K562 (cell line): Measurements from ENCODE around the gene CALML6. TPM values are rescaled to one million over a fixed set of nuclear protein-coding genes. Genes with fewer than 3 reads are reported as not detected.
A peak's percentile ranks its signal among the peaks of the same experiment; 100 is the strongest.

Experiments used
- HDGF ChIP-seq: fragments of 450-650 bp; IDR thresholded peaks from 2 replicates; pipeline ENCODE4 v1.6.1; 2016
- IRF2 ChIP-seq: sonication (generic); formaldehyde crosslinking; IDR thresholded peaks from 2 replicates; pipeline ENCODE4 v1.8.1; 2022; ENCODE audit warnings: mild to moderate bottlenecking, missing genetic modification reagents
- NBN ChIP-seq: fragments of 450-650 bp; IDR thresholded peaks from 2 replicates; pipeline ENCODE4 v1.6.1; 2016; ENCODE audit warnings: low read depth, mild to moderate bottlenecking
- NR2C1 ChIP-seq, 2 experiments: fragments of 450-650 bp; IDR thresholded peaks; 2 replicates each; pipeline ENCODE4 v1.6.1; 2017; ENCODE audit warnings: mild to moderate bottlenecking in 2 of 2, antibody characterized with exemption in 1 of 2, inconsistent platforms in 1 of 2, missing compliant biosample characterization in 1 of 2, missing genetic modification characterization in 1 of 2
- OTX1 ChIP-seq: fragments of 450-650 bp; formaldehyde crosslinking; IDR thresholded peaks from 2 replicates; pipeline ENCODE4 v1.4.0; 2022; ENCODE audit warnings: mild to moderate bottlenecking
- PPARD ChIP-seq: fragments of 250-450 bp; sonication (Bioruptor Pico); IDR thresholded peaks from 2 replicates; pipeline ENCODE4 v1.8.0; 2022; ENCODE audit warnings: inconsistent platforms, mild to moderate bottlenecking, moderate library complexity
- PTTG1 ChIP-seq: fragments of 450-650 bp; IDR thresholded peaks from 2 replicates; pipeline ENCODE4 v1.6.1; 2016; ENCODE audit warnings: low read depth, mild to moderate bottlenecking, missing genetic modification characterization, missing compliant biosample characterization
- ZFP36 ChIP-seq: fragments of 150-350 bp; IDR thresholded peaks from 2 replicates; pipeline ENCODE4 v1.6.1; 2018; ENCODE audit warnings: low read length, low read depth; ENCODE audit not compliant: partially characterized antibody
- ZNF174 ChIP-seq: fragments of 250-450 bp; sonication (Bioruptor Pico); IDR thresholded peaks from 2 replicates; pipeline ENCODE4 v1.4.0; 2020; ENCODE audit warnings: mild to moderate bottlenecking
- ZNF41 ChIP-seq: fragments of 250-450 bp; sonication (Bioruptor Pico); conservative IDR thresholded peaks from 2 replicates; pipeline ENCODE4 v1.4.0; 2020; ENCODE audit warnings: mild to moderate bottlenecking
- polyA plus RNA-seq, 8 experiments: library from polyadenylated mRNA; depleted of rRNA in 4 of 8; stranded (reverse) in 5 of 8; unstranded in 3 of 8; fragments of >200 nt; fragmentation: Nextera tagmentation in 2 of 8; fragmentation: Illumina TruSeq in 1 of 8; extraction: Ambion mirVana in 2 of 8; extraction: Trizol in 1 of 8; gene quantifications; 2 replicates each; pipeline versions ENCODE4 v1.2.1 to v1.2.3, GENCODE V29; 2011 to 2014; ENCODE audit warnings: inconsistent platforms in 1 of 8, missing spikeins in 1 of 8
- total RNA-seq, 7 experiments: library from RNA; depleted of rRNA in 6 of 7; stranded (reverse); fragments of >200 nt in 6 of 7; fragmentation: Illumina TruSeq in 2 of 7; extraction: Trizol in 2 of 7; gene quantifications; 2 replicates each; pipeline versions ENCODE4 v1.2.1 to v1.2.3, GENCODE V29; 2011 to 2021; ENCODE audit warnings: low replicate concordance in 1 of 7
- TF ChIP-seq, protein P1 (sequence below): sonication (generic); formaldehyde crosslinking; IDR thresholded peaks from 2 replicates; pipeline ENCODE4 v1.8.0; 2022; ENCODE audit warnings: mild to moderate bottlenecking, missing genetic modification reagents, borderline replicate concordance
- TF ChIP-seq, protein P2 (sequence below), 2 experiments: fragments of 450-650 bp; IDR thresholded peaks; 2 replicates each; pipeline ENCODE4 v1.6.1; 2018; ENCODE audit warnings: mild to moderate bottlenecking in 2 of 2, low read depth in 1 of 2; ENCODE audit not compliant: partially characterized antibody in 2 of 2

The CALML6 gene
- total and polyA plus RNA-seq, 9 of the 15 experiments (the other 6 are each of a cell fraction or from before 2014, with no cell fraction given): 0.14 TPM; not detected in 8

DNA sequence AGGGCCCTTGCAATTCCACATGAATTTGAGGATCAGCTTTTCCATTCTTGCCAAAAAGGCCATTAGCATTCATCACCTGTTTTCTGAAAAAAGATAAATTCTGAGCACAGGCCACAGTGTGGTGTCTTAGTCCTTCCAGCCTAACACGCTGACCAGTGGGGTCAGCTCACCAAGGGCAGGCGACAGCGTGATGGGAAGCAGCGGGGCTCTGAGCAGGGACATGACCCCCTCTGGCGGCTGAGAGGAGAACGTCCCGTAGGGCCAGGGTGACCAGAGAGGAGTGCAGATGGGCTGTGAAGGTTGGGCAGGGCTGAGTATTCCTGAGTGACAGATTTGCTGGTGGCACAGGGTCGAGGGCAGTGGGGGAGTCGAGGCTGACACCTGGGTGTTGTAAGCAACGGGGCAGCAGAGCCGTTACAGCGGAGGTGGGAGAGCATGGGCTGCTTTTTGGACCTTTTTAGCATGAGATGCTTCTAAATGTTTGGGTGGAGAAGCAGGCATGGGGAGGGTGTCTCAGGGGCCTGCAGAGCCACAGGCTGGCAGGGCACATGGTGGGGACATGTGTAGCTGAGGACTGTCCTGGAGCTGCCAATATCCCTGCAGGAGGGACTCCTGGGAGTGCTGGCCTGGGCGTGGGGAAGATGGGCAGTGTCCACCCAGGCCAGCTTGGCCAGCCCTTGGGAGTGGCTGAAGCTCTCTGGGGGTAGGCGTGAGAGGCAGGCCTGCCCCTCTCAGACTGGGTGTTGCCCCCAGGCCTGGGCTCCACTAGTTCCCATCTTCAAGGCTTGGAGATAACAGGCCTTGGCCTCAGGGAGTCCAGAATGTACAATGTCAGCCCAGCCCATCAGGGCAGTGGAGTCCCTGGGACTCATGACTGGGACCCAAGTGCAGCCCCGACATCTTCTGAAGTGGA, 8.6 kb upstream of the CALML6 start (continued):
- TF ChIP-seq, protein P1, sequence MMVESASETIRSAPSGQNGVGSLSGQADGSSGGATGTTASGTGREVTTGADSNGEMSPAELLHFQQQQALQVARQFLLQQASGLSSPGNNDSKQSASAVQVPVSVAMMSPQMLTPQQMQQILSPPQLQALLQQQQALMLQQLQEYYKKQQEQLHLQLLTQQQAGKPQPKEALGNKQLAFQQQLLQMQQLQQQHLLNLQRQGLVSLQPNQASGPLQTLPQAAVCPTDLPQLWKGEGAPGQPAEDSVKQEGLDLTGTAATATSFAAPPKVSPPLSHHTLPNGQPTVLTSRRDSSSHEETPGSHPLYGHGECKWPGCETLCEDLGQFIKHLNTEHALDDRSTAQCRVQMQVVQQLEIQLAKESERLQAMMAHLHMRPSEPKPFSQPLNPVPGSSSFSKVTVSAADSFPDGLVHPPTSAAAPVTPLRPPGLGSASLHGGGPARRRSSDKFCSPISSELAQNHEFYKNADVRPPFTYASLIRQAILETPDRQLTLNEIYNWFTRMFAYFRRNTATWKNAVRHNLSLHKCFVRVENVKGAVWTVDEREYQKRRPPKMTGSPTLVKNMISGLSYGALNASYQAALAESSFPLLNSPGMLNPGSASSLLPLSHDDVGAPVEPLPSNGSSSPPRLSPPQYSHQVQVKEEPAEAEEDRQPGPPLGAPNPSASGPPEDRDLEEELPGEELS (CRISPR knock-in tag): no peak
- TF ChIP-seq PTTG1 (tag) (no peak), NR2C1 (IDR thresholded peaks at IDR 0.05) (peak; percentile 70; the same call in 1 of the 2 replicates), NR2C1 (tag; IDR thresholded peaks at IDR 0.05) (peak; percentile 55), IRF2 (CRISPR knock-in tag) (no peak), ZFP36 (peak; percentile 54), ZNF41 (CRISPR knock-in tag) (no peak), HDGF (peak; percentile 96; the same call in 1 of the 2 replicates), PPARD (CRISPR knock-in tag) (no peak), OTX1 (CRISPR knock-in tag) (no peak), ZNF174 (CRISPR knock-in tag) (no peak), NBN (0 out of 2 replicates have a peak, but pooled peaks have one; percentile 83)
- TF ChIP-seq, protein P2, sequence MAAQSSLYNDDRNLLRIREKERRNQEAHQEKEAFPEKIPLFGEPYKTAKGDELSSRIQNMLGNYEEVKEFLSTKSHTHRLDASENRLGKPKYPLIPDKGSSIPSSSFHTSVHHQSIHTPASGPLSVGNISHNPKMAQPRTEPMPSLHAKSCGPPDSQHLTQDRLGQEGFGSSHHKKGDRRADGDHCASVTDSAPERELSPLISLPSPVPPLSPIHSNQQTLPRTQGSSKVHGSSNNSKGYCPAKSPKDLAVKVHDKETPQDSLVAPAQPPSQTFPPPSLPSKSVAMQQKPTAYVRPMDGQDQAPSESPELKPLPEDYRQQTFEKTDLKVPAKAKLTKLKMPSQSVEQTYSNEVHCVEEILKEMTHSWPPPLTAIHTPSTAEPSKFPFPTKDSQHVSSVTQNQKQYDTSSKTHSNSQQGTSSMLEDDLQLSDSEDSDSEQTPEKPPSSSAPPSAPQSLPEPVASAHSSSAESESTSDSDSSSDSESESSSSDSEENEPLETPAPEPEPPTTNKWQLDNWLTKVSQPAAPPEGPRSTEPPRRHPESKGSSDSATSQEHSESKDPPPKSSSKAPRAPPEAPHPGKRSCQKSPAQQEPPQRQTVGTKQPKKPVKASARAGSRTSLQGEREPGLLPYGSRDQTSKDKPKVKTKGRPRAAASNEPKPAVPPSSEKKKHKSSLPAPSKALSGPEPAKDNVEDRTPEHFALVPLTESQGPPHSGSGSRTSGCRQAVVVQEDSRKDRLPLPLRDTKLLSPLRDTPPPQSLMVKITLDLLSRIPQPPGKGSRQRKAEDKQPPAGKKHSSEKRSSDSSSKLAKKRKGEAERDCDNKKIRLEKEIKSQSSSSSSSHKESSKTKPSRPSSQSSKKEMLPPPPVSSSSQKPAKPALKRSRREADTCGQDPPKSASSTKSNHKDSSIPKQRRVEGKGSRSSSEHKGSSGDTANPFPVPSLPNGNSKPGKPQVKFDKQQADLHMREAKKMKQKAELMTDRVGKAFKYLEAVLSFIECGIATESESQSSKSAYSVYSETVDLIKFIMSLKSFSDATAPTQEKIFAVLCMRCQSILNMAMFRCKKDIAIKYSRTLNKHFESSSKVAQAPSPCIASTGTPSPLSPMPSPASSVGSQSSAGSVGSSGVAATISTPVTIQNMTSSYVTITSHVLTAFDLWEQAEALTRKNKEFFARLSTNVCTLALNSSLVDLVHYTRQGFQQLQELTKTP (IDR thresholded peaks at IDR 0.05; ENCODE audit: low read depth in 1 of 2, partially characterized antibody in 2 of 2): peak in 1 of 2 experiments; percentile 8
